Left lung (tissue), 10 donors: Measurements from ENCODE around the gene SYT6. TPM values are rescaled to one million over a fixed set of nuclear protein-coding genes. Genes with fewer than 3 reads are reported as not detected.
A peak's percentile ranks its signal among the peaks of the same experiment; 100 is the strongest.

Experiments used
- ATAC-seq: fragments of 200-7000 bp; cut with Tn5 transposase; one replicate; pipeline ENCODE4 v1.9.1; 2020; ENCODE audit warnings: moderate library complexity
- DNase-seq, 4 donors: peaks; one replicate each; pipeline ENCODE4 v3.0.0-alpha.2; 2013 to 2020
- H3K27ac ChIP-seq, 2 donors: fragments of 200-600 bp; sonication (generic) in 1 of 2; one replicate each; pipeline versions ENCODE4 v1.5.0 to v1.8.0; 2020 to 2021
- H3K27me3 ChIP-seq, 2 donors: fragments of 200-600 bp; sonication (generic) in 1 of 2; one replicate each; pipeline versions ENCODE4 v1.5.0 to v1.8.0; 2020 to 2021
- H3K36me3 ChIP-seq, 2 donors: fragments of 200-600 bp; sonication (generic) in 1 of 2; one replicate each; pipeline versions ENCODE4 v1.5.0 to v1.8.0; 2020 to 2021
- H3K4me1 ChIP-seq, 2 donors: fragments of 200-600 bp; one replicate each; pipeline ENCODE4 v1.8.0; 2021
- H3K4me3 ChIP-seq, 2 donors: fragments of 200-600 bp; sonication (generic) in 1 of 2; one replicate each; pipeline versions ENCODE4 v1.5.0 to v1.8.0; 2020 to 2021; ENCODE audit warnings: mild to moderate bottlenecking in 1 of 2
- H3K9me3 ChIP-seq, 2 donors: fragments of 200-600 bp; sonication (generic) in 1 of 2; one replicate each; pipeline versions ENCODE4 v1.5.0 to v1.8.0; 2020 to 2021
- CTCF ChIP-seq, 2 donors: fragments of 200-600 bp; sonication (generic) in 1 of 2; IDR thresholded peaks; one replicate each; pipeline versions ENCODE4 v1.5.0 to v1.8.0; 2021; ENCODE audit warnings: antibody characterized with exemption in 2 of 2
- intact Hi-C, 2 donors: fragments of 100-400 bp; cut with DNase I; formaldehyde crosslinking; loops; one replicate each; pipeline versions ENCODE4 v1.11.2 to v1.14.2; 2022
- polyA plus RNA-seq, 6 donors: library from polyadenylated mRNA; unstranded; fragments of 120-200 nt; gene quantifications; one replicate each; pipeline ENCODE4 v1.2.1, GENCODE V29; 2013; ENCODE audit not compliant: insufficient read length in 6 of 6
- total RNA-seq, 2 donors: library from RNA; stranded (reverse); fragmentation: NEBNext Ultra II Directional; extraction: Animal tissue kit (Norgen Biotek cat#: 25700); gene quantifications; one replicate each; pipeline ENCODE4 v1.2.1, GENCODE V29; 2021
- donor health status: DM: no; HTN: yes; CAD: no.
- donor health status: DM: no; HTN: no; CAD: no.

Gene SYT6
- total and polyA plus RNA-seq, 8 donors = 10.9 to 21.9 (median 12.6) TPM; not detected in 2

GRCh38 chr1:114155706-114156105 lies 2.0 kb upstream of the SYT6 start:
- Histone ChIP-seq H3K9me3 (no peaks in the 10 kb centered on the region), H3K27me3 (peaks cover 66 to 77% of the 10 kb centered on the region in 2 donors), H3K36me3 (no peaks in the 10 kb centered on the region), H3K4me1 (peaks cover 19 to 31% of the 10 kb centered on the region in 2 donors), H3K4me3 (no peak overlapping the region), H3K27ac (no peak overlapping the region)
- no peak for DNase-seq
- intact Hi-C loops = no loop called here
- TF ChIP-seq CTCF (IDR thresholded peaks at IDR 0.05) = no peak
- no peak for ATAC-seq

- Histone ChIP-seq H3K27me3 (peaks cover 73 to 83% of the 10 kb centered on the region in 2 donors), H3K4me3 (no peak overlapping the region), H3K27ac (no peak overlapping the region), H3K4me1 (peaks cover 19 to 31% of the 10 kb centered on the region in 2 donors), H3K36me3 (no peaks in the 10 kb centered on the region), H3K9me3 (no peaks in the 10 kb centered on the region)
- no peak for TF ChIP-seq CTCF (IDR thresholded peaks at IDR 0.05)
- DNase-seq = peak in 1 of 4 donors; percentile 72
- ATAC-seq = peak; percentile 14
- intact Hi-C loops = no loop called here
Measured at GRCh38 chr1:114154963-114155322, 1.3 kb upstream of the SYT6 start.

GRCh38 chr1:114154146-114154962 lies 685 bp upstream of the SYT6 start:
- ATAC-seq = no peak
- no peak for TF ChIP-seq CTCF (IDR thresholded peaks at IDR 0.05)
- peaks cover 19 to 31% of the 10 kb centered on the region in 2 donors for H3K4me1 ChIP-seq
- peaks cover 74 to 89% of the 10 kb centered on the region in 2 donors for H3K27me3 ChIP-seq
- no peaks in the 10 kb centered on the region for H3K9me3 ChIP-seq
- peak in 1 of 4 donors; percentile 34 for DNase-seq
- no peak overlapping the region for H3K4me3 ChIP-seq
- H3K27ac ChIP-seq = no peak overlapping the region
- intact Hi-C loops = no loop called here
- H3K36me3 ChIP-seq = no peaks in the 10 kb centered on the region

GRCh38 chr1:114152508-114153260 lies 985 bp downstream of the SYT6 start:
- no peak overlapping the region for H3K27ac ChIP-seq
- ATAC-seq (peak; percentile 89), DNase-seq (peak; percentile 43 to 87 (median 60))
- intact Hi-C loops = no loop called here
- no peaks in the 10 kb centered on the region for H3K36me3 ChIP-seq
- no peak for TF ChIP-seq CTCF (IDR thresholded peaks at IDR 0.05)
- peak overlapping the region in 1 of 2 donors; percentile 30 for H3K4me3 ChIP-seq
- H3K9me3 ChIP-seq = no peaks in the 10 kb centered on the region
- H3K4me1 ChIP-seq = peaks cover 19 to 31% of the 10 kb centered on the region in 2 donors
- H3K27me3 ChIP-seq = peaks cover 74 to 98% of the 10 kb centered on the region in 2 donors

GRCh38 chr1:114152089-114152507 lies 1.6 kb downstream of the SYT6 start:
- intact Hi-C loops = no loop called here
- no peaks in the 10 kb centered on the region for H3K36me3 ChIP-seq
- H3K27me3 ChIP-seq = peaks cover 71 to 98% of the 10 kb centered on the region in 2 donors
- H3K27ac ChIP-seq = no peak overlapping the region
- H3K4me1 ChIP-seq = peaks cover 19 to 31% of the 10 kb centered on the region in 2 donors
- H3K4me3 ChIP-seq = peak overlapping the region in 1 of 2 donors; percentile 30
- H3K9me3 ChIP-seq = no peaks in the 10 kb centered on the region
- DNase-seq (peak in 1 of 4 donors; percentile 66), ATAC-seq (no peak)
- no peak for TF ChIP-seq CTCF (IDR thresholded peaks at IDR 0.05)
